ENCODE results near the gene AMZ2. TPM values are rescaled to one million over a fixed set of nuclear protein-coding genes. Genes with fewer than 3 reads are reported as not detected.

Gene AMZ2
- total RNA-seq, 1 donor, result 80.3 TPM

DNA sequence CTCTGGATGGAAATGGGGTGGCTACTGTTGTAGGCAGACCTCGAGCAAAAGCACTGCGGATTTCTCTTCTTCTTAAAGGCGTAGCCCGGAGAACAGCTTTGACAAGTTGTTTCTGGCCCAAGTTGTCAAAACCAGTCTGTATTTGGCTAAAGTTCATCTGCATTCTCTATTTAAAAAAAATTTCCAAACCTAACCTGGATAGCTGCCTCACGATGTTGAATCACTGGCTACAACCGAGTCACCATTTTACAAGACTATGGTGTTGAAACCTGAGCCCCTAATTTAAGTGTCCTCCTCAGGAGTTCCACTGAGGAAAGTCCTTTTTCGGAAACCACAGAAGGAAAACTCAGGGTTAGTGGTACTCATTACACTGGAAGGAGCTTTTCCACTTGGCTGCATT is 41.6 kb downstream of the AMZ2 start:
- no peaks in the 10 kb centered on the region for H3K9me3 ChIP-seq (ENCODE audit: low read depth, low read length)
- H3K4me3 ChIP-seq (ENCODE audit: insufficient read depth, low read length), result peak overlapping the region; percentile 84
- H3K27me3 ChIP-seq (ENCODE audit: insufficient read depth, low read length), result peaks cover 3% of the 10 kb centered on the region
- peaks cover 10% of the 10 kb centered on the region for H3K79me2 ChIP-seq (ENCODE audit: insufficient read depth, low read length)
- H2AFZ ChIP-seq (ENCODE audit: low read length), result no peak overlapping the region
- H3K4me2 ChIP-seq (ENCODE audit: insufficient read depth, low read length), result peak overlapping the region; percentile 82
- peak overlapping the region; percentile 67 for H3K27ac ChIP-seq (ENCODE audit: low read depth, low read length)
- H4K20me1 ChIP-seq (ENCODE audit: insufficient read depth, low read length), result no peaks in the 10 kb centered on the region
- no peaks in the 10 kb centered on the region for H3K36me3 ChIP-seq (ENCODE audit: insufficient read depth, low read length)
- peak; percentile 81 for DNase-seq (ENCODE audit: insufficient read length, low spot score, missing footprints)
- H3K4me1 ChIP-seq (ENCODE audit: insufficient read depth, low read length), result peaks cover 25% of the 10 kb centered on the region
- no peak for TF ChIP-seq CTCF (IDR thresholded peaks at IDR 0.05; ENCODE audit: extremely low read depth, low read depth, low read length)

- Histone ChIP-seq H3K4me3 (ENCODE audit: insufficient read depth, low read length) (peak overlapping the region; percentile 84), H3K9me3 (ENCODE audit: low read depth, low read length) (no peaks in the 10 kb centered on the region), H3K27me3 (ENCODE audit: insufficient read depth, low read length) (peaks cover 3% of the 10 kb centered on the region), H2AFZ (ENCODE audit: low read length) (peak overlapping the region; percentile 67), H4K20me1 (ENCODE audit: insufficient read depth, low read length) (no peaks in the 10 kb centered on the region), H3K36me3 (ENCODE audit: insufficient read depth, low read length) (no peaks in the 10 kb centered on the region), H3K4me2 (ENCODE audit: insufficient read depth, low read length) (peak overlapping the region; percentile 82), H3K79me2 (ENCODE audit: insufficient read depth, low read length) (peaks cover 10% of the 10 kb centered on the region), H3K4me1 (ENCODE audit: insufficient read depth, low read length) (peaks cover 25% of the 10 kb centered on the region), H3K27ac (ENCODE audit: low read depth, low read length) (peak overlapping the region; percentile 67)
- no peak for TF ChIP-seq CTCF (IDR thresholded peaks at IDR 0.05; ENCODE audit: extremely low read depth, low read depth, low read length)
- peak; percentile 85 for DNase-seq (ENCODE audit: insufficient read length, low spot score, missing footprints)
These were observed 42.1 kb downstream of the AMZ2 start for GRCh38 chr17:68289936-68290267.

- H3K79me2 ChIP-seq (ENCODE audit: insufficient read depth, low read length), result peaks cover 10% of the 10 kb centered on the region
- DNase-seq (ENCODE audit: insufficient read length, low spot score, missing footprints), result peak; percentile 90
- H4K20me1 ChIP-seq (ENCODE audit: insufficient read depth, low read length), result no peaks in the 10 kb centered on the region
- peaks cover 25% of the 10 kb centered on the region for H3K4me1 ChIP-seq (ENCODE audit: insufficient read depth, low read length)
- peak overlapping the region; percentile 84 for H3K4me3 ChIP-seq (ENCODE audit: insufficient read depth, low read length)
- H3K36me3 ChIP-seq (ENCODE audit: insufficient read depth, low read length), result no peaks in the 10 kb centered on the region
- H2AFZ ChIP-seq (ENCODE audit: low read length), result peak overlapping the region; percentile 67
- H3K9me3 ChIP-seq (ENCODE audit: low read depth, low read length), result no peaks in the 10 kb centered on the region
- no peak for TF ChIP-seq CTCF (IDR thresholded peaks at IDR 0.05; ENCODE audit: extremely low read depth, low read depth, low read length)
- peak overlapping the region; percentile 67 for H3K27ac ChIP-seq (ENCODE audit: low read depth, low read length)
- peaks cover 3% of the 10 kb centered on the region for H3K27me3 ChIP-seq (ENCODE audit: insufficient read depth, low read length)
- peak overlapping the region; percentile 82 for H3K4me2 ChIP-seq (ENCODE audit: insufficient read depth, low read length)
These were observed 42.6 kb downstream of the AMZ2 start for GRCh38 chr17:68290268-68290954.

DNA sequence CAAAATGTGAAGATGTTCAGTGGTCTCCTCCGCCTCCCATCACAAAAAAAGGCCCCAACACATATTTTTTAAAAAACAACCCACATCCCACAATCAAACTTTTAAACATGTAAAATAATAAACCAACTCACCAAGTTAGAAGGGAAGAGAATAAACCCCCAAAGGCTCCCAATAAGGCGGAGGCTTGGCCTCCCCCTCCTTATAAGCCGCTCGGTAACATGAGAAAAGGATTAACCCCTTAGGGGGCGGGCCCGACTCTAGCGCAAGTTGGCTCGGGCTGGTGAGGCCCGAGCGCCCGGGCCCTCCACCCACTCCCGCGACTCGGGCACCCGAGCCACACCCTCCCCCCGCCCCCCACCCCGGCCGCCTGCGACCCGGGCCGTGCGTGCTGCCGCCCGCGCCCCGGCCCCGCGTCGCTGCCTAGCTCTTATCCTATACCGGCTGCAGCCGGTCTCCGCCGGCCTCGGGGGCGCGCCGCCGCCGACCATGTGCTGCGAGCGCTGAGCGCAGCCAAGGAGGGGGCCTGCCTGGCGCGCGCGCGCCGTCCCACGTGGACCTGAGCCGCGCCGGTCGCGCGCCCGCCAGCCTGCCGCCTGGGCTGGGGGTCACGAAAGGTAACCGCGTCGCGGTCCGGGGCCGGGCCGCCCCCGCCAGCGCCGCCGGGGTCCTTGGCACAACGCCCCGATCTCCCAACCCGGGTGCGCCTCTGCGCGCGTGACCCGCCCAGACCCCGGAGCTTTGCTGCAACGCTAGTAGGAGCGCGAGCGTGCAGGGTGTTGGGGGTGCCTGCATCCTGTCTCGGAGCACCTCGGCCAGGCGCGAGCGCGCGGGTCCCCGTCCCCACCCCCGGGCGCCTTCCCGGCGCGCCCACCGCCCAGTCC is 43.4 kb downstream of the AMZ2 start, which contains the start of the genes ARSG and SLC16A6:
ARSG (plus strand) TSS at position 541 of the 881 bp plus-strand sequence. CDS start 15,999 bp downstream, outside the sequence.
SLC16A6 (minus strand) TSS at position 173 of the 881 bp plus-strand sequence. CDS start 12,807 bp downstream, outside the sequence.
- Histone ChIP-seq H3K9me3 (ENCODE audit: low read depth, low read length) (no peaks in the 10 kb centered on the region), H3K79me2 (ENCODE audit: insufficient read depth, low read length) (peaks cover 10% of the 10 kb centered on the region), H3K27ac (ENCODE audit: low read depth, low read length) (peak within 1 kb of the TSS; percentile 76), H3K4me2 (ENCODE audit: insufficient read depth, low read length) (peak within 1 kb of the TSS; percentile 82), H3K4me1 (ENCODE audit: insufficient read depth, low read length) (peaks cover 25% of the 10 kb centered on the region), H3K36me3 (ENCODE audit: insufficient read depth, low read length) (no peaks in the 10 kb centered on the region), H2AFZ (ENCODE audit: low read length) (peak within 1 kb of the TSS; percentile 67), H4K20me1 (ENCODE audit: insufficient read depth, low read length) (no peaks in the 10 kb centered on the region), H3K4me3 (ENCODE audit: insufficient read depth, low read length) (peak within 1 kb of the TSS; percentile 84), H3K27me3 (ENCODE audit: insufficient read depth, low read length) (peaks cover 3% of the 10 kb centered on the region)
- DNase-seq (ENCODE audit: insufficient read length, low spot score, missing footprints), result peak; percentile 93
- TF ChIP-seq CTCF (IDR thresholded peaks at IDR 0.05; ENCODE audit: extremely low read depth, low read depth, low read length), result no peak

All from osteoblast (primary cell).